Middle frontal gyrus (tissue), 1 donor: Measurements from ENCODE around the gene RBSN.
A peak's percentile ranks its signal among the peaks of the same experiment; 100 is the strongest.

Experiments
- DNase-seq: peaks from one replicate; pipeline ENCODE4 v3.0.0-alpha.2; 2015; ENCODE audit warnings: low spot score; ENCODE audit errors: extremely low spot score

The RBSN gene

GRCh38 chr3:15060029-15060428 lies 38.9 kb downstream of the RBSN start:
- no peak for DNase-seq

- DNase-seq: no peak
Measured at GRCh38 chr3:15056676-15057404, 42.1 kb downstream of the RBSN start.

- DNase-seq: no peak
Measured at GRCh38 chr3:15055019-15055557, 43.9 kb downstream of the RBSN start.

GRCh38 chr3:15053541-15053940 lies 45.4 kb downstream of the RBSN start:
- DNase-seq: no peak

- DNase-seq: no peak
Measured at GRCh38 chr3:15052335-15053242, 46.4 kb downstream of the RBSN start.

GRCh38 chr3:15051531-15051930 lies 47.4 kb downstream of the RBSN start:
- DNase-seq: no peak

- no peak for DNase-seq
Measured at GRCh38 chr3:15050405-15051092, 48.4 kb downstream of the RBSN start.

GRCh38 chr3:15049584-15049983 lies 49.4 kb downstream of the RBSN start:
- DNase-seq: no peak

- DNase-seq: no peak
Measured at GRCh38 chr3:15045667-15046066, 53.3 kb downstream of the RBSN start.

GRCh38 chr3:15044326-15044725 lies 54.6 kb downstream of the RBSN start:
- no peak for DNase-seq

- DNase-seq: peak; percentile 27
Measured at GRCh38 chr3:15043408-15044171, 55.4 kb downstream of the RBSN start.

- DNase-seq: no peak
Measured at GRCh38 chr3:15042936-15043335, 56.0 kb downstream of the RBSN start.

- no peak for DNase-seq
Measured at GRCh38 chr3:15041950-15042349, 57.0 kb downstream of the RBSN start.

- DNase-seq: no peak
Measured at GRCh38 chr3:15040844-15041243, 58.1 kb downstream of the RBSN start.

GRCh38 chr3:15038306-15038705 lies 60.6 kb downstream of the RBSN start:
- no peak for DNase-seq

GRCh38 chr3:15033103-15033502 lies 65.8 kb downstream of the RBSN start:
- DNase-seq: no peak

- DNase-seq: no peak
Measured at GRCh38 chr3:15032650-15033049, 66.3 kb downstream of the RBSN start.

- no peak for DNase-seq
Measured at GRCh38 chr3:15029625-15030024, 69.3 kb downstream of the RBSN start.

GRCh38 chr3:15023719-15024118 lies 75.2 kb downstream of the RBSN start:
- DNase-seq: no peak

- DNase-seq: no peak
Measured at GRCh38 chr3:15023249-15023648, 75.7 kb downstream of the RBSN start.
